ENCODE measurements around the gene GABBR2.

The GABBR2 gene

GRCh38 chr9:98625728-98626127 is 83.0 kb downstream of the GABBR2 start:
- no peak for FAIRE-seq

- FAIRE-seq: no peak
Observed at GRCh38 chr9:98619788-98620187, 88.9 kb downstream of the GABBR2 start.

- FAIRE-seq: no peak
Observed at GRCh38 chr9:98615633-98616032, 93.1 kb downstream of the GABBR2 start.

- FAIRE-seq: no peak
Observed at GRCh38 chr9:98614941-98615340, 93.8 kb downstream of the GABBR2 start.

- no peak for FAIRE-seq
Observed at GRCh38 chr9:98612061-98612752, 96.5 kb downstream of the GABBR2 start.

DNA sequence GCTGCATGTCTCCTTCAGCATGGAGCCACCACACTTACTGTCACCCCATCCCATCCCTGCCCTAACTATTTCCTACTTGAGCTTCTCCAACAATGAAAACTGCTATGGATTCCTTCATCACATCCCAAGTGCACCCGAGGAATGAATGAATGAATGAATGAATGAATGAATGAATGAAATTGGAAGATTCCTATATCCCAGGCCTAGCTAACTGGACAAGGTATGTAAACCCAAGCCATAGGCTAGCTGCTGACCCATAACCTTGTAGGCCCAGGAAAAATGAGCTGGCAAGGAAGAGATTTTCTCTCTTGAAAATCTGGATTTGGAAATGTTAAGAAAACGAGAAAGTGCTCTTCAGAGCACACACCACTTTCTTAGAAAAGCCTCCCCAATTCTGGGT is 97.4 kb downstream of the GABBR2 start:
- no peak for FAIRE-seq

DNA sequence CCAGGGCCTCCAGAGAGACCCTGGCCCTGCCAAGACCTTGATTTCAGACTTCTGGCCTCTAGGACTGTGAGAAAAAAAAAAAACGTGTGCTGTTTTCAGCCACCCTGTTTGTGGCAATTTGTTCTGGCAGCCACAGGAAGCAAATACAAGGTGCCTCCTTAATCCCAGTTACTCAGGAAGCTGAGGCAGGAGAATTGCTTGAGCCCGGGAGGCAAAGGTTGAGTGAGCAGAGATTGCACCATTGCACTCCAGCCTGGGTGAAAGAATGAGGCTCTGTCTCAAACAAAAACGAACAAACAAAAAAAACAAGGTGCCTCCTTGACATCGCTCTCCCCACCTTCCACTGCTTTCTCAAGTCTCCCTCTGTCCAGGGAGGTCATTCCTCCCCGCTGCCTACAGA is 98.0 kb downstream of the GABBR2 start:
- FAIRE-seq: no peak

GRCh38 chr9:98610211-98610610 is 98.5 kb downstream of the GABBR2 start:
- no peak for FAIRE-seq

GRCh38 chr9:98609646-98610045 is 99.1 kb downstream of the GABBR2 start:
- no peak for FAIRE-seq

DNA sequence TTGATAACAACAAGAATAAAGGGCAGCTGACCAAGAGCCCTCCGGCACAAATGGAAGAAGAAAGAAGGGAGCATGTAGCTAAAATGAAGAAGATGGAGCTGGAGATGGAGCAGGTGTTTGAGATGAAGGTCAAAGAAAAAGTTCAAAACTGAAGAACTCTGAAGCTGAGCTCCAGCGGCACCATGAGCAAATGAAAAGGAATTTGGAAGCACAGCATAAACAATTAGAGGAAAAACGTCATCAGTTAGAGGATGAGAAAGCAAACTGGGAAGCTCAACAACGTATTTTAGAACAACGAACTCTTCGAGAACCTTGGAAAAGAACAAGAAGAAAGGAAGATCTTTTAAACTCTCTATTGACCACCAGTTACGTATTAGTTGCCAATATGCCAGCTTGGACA is 100.9 kb downstream of the GABBR2 start:
- no peak for FAIRE-seq

GRCh38 chr9:98607152-98607551 is 101.6 kb downstream of the GABBR2 start:
- no peak for FAIRE-seq

DNA sequence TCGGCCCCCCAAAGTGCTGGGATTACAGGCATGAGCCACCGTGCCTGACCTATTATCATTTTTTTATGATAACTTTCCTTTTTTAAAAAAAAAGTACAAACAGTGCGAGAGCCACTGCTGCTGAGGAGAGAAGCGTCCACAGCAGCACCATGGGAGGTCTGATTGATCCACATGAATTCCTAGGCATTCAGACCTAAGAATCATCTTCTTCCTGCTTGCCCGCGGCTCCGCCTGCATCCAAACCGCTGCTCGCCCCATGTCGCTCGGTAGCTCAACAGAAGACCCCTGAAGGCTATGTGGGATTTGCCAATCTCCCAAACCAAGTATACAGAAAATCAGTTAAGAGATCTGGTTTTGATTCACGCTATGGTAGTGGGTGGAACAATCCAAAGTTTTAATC is 102.0 kb downstream of the GABBR2 start:
- FAIRE-seq: no peak

DNA sequence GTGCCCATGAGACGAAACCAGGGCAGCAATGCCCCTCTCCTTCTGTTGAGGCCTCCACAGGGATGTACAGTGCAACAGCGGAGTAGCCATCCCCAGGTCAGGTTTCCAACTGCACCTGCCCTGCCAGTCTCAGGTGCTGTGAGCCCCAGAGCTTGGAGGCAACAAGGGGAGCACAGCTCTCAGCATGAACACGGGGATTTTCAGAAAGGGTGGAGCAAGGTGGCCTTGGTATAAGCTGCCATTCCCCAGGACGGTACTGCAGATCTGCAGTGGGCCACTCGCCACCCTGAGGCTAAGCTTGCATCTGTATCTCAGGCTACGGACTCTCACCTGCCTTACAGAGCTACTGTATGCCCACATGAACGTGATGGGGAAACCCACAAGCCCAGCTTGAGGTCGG is 103.6 kb downstream of the GABBR2 start:
- FAIRE-seq: no peak

DNA sequence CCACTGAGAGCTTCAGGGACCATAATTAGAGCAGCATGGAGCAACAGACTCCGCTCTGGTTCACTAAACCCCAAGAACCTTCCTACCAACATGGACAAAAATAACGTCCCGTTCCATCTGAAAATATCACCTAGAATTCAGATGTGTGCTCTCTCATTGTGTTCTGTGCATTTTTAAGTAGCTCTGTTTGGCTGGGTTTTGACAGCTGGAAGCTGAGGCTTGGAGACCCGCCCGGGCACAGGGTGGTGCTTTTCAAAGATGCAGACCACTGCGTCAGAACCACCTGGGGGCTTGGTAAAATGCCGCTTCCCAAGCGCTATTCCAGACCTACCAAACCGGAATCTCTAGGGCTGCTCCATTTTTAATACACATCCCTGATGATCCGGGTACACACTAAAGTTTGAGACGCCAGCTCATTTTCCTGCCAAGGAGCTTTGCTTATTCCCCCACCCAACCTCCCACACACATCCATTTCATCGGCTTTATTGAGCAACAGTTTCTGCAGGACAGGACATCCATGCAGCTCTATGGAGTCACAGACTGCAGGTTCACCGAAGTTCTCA is 104.8 kb downstream of the GABBR2 start:
- FAIRE-seq: no peak

- no peak for FAIRE-seq
Observed at GRCh38 chr9:98602839-98603500, 105.8 kb downstream of the GABBR2 start.

- FAIRE-seq: no peak
Observed at GRCh38 chr9:98600631-98601030, 108.1 kb downstream of the GABBR2 start.

GRCh38 chr9:98599566-98600216 is 109.0 kb downstream of the GABBR2 start:
- FAIRE-seq: no peak

- no peak for FAIRE-seq
Observed at GRCh38 chr9:98598861-98599260, 109.9 kb downstream of the GABBR2 start.

- FAIRE-seq: no peak
Observed at GRCh38 chr9:98597236-98597771, 111.4 kb downstream of the GABBR2 start.

GRCh38 chr9:98596486-98596885 is 112.2 kb downstream of the GABBR2 start:
- FAIRE-seq: no peak

DNA sequence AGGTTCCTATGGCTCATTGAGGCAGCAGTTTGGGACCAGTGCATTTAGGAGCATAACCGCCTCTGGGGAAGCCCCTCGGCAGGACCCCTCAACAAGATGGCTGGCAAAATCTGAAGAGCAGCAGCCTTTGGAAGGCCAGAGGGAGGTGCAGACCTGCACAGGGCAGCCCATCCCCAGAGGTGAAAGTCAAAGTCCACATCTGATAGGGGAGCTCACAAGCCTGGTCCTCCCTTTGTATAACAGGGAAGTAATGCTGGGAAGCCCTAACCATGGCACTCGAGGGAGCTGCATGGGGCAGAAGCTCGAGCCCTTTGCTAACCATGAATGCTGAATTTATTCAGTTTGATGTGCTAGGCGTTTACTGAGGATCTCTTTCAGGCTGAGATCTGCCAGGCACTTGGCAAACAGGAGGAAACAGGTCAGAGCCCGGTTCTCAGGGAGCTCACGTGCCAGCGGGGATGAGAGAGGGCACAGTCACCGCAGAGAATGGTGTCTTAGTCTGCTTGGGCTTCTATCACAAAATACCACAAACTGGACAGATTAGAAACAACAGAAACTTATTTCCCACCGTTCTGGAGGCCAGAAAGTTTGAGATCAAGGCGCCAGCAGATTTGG is 114.1 kb downstream of the GABBR2 start:
- no peak for FAIRE-seq

DNA sequence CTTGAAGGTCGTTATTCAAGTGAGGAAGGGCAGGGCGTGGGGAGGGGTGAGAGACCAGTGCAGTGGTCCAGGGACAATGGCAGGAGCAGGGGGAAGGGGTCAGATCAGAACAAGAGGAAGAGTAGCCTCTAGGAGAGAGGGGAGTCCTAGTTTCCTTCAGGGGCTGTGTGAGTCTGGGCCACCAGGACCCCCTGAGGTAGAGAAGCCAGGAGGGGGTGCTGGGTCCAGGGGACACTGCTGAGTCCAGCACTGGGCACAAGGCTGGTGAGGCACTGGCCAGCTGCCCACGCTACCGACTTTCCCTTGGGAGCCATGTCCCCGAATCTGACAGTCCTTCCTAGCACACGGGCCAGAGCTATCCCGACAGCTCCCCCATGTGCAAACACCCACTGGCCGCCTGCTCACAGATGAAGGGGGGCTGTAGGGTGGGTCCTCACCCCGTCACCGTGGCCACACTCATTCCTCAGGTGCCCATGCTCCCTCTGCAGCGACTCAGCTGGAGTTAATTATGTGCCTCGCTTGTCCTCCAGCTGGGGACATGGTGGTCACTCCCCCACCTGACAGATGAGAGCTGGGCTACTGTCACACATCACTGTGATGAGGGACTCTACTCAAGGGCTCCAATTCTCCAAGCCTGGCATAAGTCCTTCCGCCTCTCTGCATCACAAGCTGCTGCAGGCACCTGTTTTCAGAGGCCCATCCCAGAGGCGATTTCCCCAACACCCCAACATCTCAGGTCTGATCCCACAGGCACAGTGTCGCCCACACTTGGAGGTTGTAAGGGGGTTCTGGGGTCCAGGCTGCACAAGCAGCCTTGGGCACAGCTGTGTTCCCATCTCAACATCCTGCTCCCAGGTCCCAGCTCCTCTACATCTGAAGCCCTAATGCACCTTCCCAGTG is 115.1 kb downstream of the GABBR2 start:
- FAIRE-seq: no peak

Measured in colon (tissue), 2 donors.